Astrocyte of the cerebellum (primary cell): Measurements from ENCODE around the gene XIRP2.

ENCODE experiments used
- DNase-seq: peaks from one replicate; pipeline ENCODE4 v3.0.0-alpha.2; 2011; ENCODE audit warnings: low read depth
- H3K4me3 ChIP-seq: 2 replicates; pipeline ENCODE4 v1.5.1; 2011; ENCODE audit warnings: mild to moderate bottlenecking, low read depth, low read length, moderate library complexity
- CTCF ChIP-seq: IDR thresholded peaks from 2 replicates; pipeline ENCODE4 v1.5.1; 2012; ENCODE audit warnings: low read length, low read depth, moderate library complexity, mild to moderate bottlenecking; ENCODE audit errors: missing control alignments
- in situ Hi-C: cut with HindIII; loops from 2 replicates; pipeline ENCODE4 v1.10.0; 2017; ENCODE audit warnings: low sequenced_read_pairs

Gene XIRP2

GRCh38 chr2:166899676-166900075, 11.4 kb downstream of the XIRP2 start:
- DNase-seq: no peak
- in situ Hi-C loops: no loop called here
- no peak for TF ChIP-seq CTCF
- H3K4me3 ChIP-seq: no peak overlapping the region

- no peak overlapping the region for H3K4me3 ChIP-seq
- peak; percentile 6 for DNase-seq
- peak; percentile 38 for TF ChIP-seq CTCF
- in situ Hi-C loops: no loop called here
These were observed 12.4 kb downstream of the XIRP2 start for GRCh38 chr2:166900700-166901099.

GRCh38 chr2:166901336-166901735, 13.1 kb downstream of the XIRP2 start:
- H3K4me3 ChIP-seq: no peak overlapping the region
- in situ Hi-C loops: no loop called here
- no peak for DNase-seq
- no peak for TF ChIP-seq CTCF

GRCh38 chr2:166916987-166917386, 28.7 kb downstream of the XIRP2 start:
- no peak for TF ChIP-seq CTCF
- DNase-seq: no peak
- in situ Hi-C loops: loop anchor here (5.0 kb wide), 2 partner anchors 35 kb away; no protein-coding TSS in a partner anchor
- no peak overlapping the region for H3K4me3 ChIP-seq

GRCh38 chr2:166917415-166917814, 29.1 kb downstream of the XIRP2 start:
- in situ Hi-C loops: loop anchor here (5.0 kb wide), 2 partner anchors 35 kb away; no protein-coding TSS in a partner anchor
- no peak for TF ChIP-seq CTCF
- no peak overlapping the region for H3K4me3 ChIP-seq
- DNase-seq: no peak

- H3K4me3 ChIP-seq: no peak overlapping the region
- in situ Hi-C loops: no loop called here
- TF ChIP-seq CTCF: no peak
- no peak for DNase-seq
These were observed 33.1 kb downstream of the XIRP2 start for GRCh38 chr2:166921261-166921896.
